Erythroblast (primary cell): Measurements from ENCODE around the gene ANO9.

Experiments used
- GATA1 ChIP-seq: IDR thresholded peaks from 2 replicates; pipeline ENCODE4 v1.6.1; 2011; ENCODE audit warnings: low read depth, mild to moderate bottlenecking, control low read depth, low read length, moderate library complexity
- POLR2A ChIP-seq: IDR thresholded peaks from 2 replicates; pipeline ENCODE4 v1.6.1; 2011; ENCODE audit warnings: mild to moderate bottlenecking, low read length

GRCh38 chr11:390175-390574, 51.6 kb downstream of the ANO9 start:
- TF ChIP-seq POLR2A, result no peak
- no peak for TF ChIP-seq GATA1
